GM19328 (cell line): Measurements from ENCODE around the gene AGBL1.

Experiments used
- ATAC-seq: cut with Tn5 transposase; IDR thresholded peaks from one replicate; pipeline ENCODE4 v1.9.1; 2021; ENCODE audit warnings: mild to moderate bottlenecking, moderate library complexity; ENCODE audit not compliant: unreplicated experiment

The AGBL1 gene

DNA sequence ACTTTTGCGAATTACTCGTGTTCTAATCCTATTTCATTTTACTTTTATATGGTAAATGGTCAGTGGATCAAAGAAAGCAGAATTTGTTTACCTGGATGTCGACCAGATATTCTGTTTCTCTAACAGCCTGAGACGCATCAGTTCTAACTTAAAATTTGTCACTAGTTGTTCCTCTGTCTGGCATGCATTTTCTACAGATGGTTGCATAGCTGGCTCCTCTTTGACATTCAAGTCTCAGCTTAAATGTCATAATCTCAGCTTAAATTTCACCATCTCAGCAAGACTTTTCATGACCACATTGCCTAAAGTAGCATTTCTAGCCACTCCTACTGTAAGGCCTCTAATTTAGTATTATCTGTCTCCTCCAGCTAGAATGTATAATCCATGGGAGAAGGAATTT lies 609.3 kb downstream of the AGBL1 start:
- no peak for ATAC-seq

DNA sequence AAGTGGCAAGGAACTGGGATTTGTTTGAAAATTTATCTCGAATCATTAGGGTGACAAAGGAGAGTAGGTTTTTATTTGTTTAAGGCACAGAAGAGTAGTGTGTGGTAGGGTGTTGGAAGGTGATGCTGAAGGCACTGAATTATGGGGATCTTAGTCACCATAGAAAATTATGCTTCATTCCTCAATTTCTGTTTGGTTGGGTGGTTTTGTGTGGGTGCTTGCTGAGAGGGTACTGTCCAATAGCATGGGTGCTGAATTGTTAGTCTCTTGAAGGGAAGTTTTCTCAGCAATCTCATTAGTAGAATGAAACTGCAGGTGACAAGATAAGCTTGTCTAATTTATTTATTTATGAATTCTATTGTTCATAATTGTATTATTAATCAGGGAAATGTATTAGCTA lies 610.9 kb downstream of the AGBL1 start:
- ATAC-seq: no peak

DNA sequence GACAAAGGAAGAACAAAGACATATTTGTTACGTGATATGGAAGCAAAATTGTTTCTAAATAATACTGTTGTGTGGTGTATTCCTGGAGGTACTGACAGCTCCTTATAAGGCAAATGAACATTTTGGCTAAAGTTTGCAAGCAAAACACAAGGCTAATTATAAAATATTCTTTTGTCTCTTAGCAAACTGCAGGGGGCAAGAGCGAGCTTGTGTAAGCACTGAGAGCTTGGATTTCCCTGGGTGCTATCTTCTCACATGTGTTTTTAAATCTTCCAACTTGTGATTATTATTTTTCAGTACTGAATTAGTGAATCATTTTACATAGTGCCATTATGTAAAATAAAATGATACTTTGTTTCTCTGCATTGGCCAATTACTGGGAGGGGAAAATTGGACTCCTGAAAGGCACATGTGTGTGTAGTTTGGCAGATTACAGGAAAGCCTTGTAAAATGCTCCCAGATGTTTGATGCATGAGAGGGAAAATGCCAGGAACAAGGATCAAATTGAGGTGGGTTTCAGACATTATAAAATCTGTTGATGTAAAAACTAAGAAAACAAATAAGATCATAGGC lies 611.5 kb downstream of the AGBL1 start:
- no peak for ATAC-seq

DNA sequence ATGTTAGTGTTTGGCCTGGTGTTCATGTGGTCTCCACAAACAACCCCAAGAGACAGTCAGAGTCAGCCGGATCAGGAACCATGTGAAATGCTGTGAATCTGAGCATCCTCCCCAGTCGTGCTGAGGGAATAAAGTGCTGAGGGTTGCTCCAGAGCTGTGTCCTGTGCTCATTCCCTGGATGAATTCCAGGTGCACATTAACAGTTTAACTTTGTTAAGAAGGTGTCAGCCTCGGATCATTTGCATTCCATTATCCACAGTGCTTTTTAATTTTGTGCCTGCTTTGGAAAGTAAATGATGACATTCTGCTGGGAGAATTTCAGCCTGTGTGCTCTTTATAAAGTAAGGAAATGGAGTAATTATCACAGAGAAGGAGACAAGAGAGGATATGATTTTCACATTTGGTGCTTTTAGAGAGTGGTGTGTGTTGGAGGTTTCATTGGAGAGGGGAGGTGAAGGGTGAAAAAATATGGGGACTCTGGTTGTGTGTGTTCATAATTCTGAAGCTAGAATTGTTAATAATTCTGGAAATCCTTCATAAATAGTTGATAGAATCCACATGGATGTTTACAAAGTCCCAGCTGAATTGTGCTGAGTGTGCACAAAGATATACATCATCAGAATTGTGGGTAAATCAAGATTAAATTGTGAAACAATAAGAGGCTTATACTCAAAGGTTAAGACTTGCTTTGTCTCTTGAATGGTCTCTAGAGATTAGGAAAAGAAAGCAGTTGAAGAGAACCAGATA lies 621.4 kb downstream of the AGBL1 start:
- ATAC-seq: no peak

DNA sequence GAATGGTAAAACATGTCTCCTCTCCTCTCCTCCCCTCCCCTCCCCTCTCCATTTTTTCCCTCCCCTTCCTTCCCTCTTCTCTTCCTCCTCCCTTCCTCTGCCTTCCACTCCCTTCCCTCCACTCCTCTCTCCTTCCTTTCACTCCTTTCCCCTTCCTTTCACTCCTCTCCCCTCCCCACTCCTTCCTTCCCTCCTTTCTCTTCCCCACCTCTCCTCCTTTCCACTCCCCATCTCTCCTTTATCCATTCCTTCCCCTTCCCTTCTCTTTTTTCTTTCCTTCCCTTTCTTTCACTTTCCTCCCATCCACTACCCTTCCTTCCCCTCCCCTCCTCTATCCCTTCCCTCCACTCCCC lies 621.9 kb downstream of the AGBL1 start:
- no peak for ATAC-seq

DNA sequence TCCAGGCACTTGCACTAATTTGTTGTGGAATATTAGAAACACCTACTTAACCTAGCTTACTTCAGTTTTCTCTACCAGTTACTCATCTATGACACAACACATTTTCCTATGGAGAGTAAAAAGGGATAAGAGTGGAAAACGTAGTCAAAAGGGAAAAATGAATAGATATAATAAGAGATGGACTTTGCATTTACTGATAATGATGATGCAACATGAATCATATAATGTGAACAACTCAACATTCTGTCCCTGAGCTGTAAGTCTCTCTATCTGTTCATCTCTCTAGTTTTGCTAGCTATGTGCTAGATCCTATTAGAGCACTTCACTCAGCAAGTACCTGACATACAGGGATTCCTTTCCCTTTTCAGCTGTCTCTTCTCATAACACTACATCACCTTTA lies 627.1 kb downstream of the AGBL1 start:
- ATAC-seq: no peak

DNA sequence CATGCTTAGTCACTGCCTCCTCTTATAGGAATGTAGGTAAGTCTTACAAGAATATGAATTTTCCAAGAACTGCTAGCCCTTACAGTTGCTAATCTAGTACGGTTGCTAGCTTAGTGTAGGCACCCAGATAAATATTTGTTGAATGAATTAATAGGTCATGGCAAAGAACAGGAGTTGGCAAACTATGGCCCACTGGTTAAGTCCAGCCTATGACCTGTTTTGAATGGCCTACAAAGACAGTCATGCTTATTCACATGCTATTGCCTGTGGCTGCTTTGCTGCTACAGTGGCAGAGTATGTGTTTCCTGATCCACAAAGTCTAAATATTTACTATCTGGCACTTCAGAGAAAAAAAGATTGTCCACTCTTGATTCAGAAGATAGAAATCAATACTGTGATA lies 631.8 kb downstream of the AGBL1 start:
- ATAC-seq: no peak

DNA sequence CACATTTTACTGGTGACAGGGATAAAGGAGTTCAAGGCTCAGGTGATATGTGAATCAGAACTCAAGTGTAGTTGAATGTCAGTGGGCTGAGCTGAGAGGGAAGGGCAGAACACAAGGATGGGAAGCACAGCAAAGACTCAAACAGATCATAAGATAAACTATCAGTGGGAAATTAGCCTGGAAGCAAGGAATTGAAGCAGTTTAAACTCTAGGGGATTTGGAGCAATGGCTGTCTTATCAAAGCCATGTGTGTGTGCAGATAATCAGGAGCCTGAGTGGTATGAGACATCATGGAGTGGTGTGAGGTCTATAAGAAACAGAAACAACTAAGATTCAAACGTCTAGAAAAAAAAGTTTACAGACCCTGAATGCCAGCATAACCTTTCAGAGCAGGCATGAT lies 634.6 kb downstream of the AGBL1 start:
- no peak for ATAC-seq

DNA sequence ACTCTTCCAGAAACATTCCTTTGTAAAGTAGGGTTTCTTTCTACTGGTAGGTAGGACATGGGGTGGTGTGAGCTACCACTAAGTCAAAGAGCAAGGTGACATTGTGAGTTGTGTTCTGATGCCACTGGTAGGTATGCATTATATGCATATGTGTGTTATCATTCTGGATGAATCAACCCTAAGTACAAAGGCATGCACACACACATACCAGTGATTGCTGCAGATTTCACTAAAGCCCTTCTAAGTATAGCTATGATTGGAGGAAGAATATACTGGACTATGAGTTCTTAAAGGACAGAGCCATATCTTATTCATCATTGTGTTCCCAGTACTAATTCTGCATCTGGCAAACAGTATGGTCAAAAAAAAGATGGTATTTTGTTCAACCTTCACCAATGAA lies 646.0 kb downstream of the AGBL1 start:
- no peak for ATAC-seq

DNA sequence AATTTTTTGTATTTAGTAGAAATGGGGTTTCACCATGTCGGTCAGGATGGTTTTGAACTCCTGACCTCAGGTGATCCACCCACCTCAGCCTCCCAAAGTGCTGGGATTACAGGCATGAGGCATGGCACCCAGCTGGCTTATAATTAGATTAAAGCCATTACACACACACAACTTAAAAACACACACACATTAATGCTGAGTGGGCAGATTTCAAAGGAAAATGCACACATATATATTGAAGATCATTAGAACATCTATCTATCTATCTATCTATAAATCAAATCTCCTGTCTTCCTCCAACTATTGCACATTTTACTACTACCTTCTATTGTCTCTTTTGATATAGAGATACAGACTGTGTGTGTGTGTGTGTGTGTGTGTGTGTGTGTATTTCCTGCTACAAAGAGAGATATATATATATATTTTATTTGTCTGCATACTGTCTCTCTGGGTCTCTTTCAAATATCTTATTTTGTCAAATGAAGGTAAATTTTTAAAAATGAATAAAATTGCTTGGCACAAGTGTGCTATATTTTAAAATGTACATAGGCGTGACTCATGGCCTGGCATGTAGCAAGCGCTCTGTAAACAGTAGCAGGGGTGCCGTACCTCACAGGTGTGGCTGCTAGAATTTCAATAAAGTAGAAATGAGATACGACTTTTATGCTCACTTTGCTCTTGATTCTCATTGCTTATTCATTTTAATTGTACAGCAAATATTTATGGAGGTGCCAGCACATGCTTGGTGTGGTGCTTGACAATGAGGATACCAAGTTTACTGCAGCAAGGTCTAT lies 655.8 kb downstream of the AGBL1 start:
- no peak for ATAC-seq

DNA sequence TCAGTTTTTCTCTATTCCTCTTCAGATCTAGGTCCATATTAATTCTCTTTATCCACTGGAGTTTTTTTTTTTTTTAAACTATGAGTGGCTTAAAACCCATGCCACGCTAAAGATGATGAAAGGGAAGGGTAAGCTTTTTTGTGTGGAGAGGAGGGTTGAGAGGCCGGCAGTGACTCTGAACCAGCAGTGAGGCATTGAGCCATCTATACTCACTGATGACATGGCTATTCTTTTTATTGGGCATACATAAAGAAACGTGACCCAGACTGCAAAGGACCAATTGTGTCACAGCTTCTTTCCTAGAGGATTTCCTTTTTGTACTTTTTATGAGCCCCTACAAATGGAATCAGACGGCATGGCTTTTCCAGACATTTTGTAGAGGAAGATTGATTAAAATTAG lies 662.2 kb downstream of the AGBL1 start:
- ATAC-seq: no peak

DNA sequence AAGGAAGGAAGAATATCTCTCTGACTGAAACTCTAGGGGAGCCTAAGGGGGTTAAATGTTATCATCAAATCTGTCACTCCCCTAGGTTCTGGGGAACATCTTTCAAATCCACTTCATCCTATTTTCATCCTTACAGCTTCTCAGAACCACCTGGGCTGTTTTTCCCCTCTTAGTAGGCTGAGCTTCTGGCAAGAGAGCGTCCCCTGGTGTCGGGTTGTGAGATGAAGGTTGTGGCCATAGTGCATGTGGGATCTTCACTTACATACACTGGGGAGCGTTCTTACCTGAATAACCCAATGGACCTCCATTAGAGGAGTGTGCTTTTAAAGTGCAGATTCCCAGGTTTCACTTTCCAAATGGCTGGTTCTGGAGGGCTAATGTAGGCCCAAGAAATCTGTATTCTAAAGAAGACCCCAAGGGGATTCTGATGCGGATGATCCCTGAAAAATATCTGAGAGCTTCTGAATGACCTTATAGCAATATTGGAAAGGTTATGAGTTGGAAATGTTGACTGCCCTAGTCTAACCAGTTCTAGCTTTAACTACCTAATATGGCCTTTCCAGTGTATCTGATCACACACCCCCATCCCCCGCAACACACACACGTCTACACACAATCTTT lies 663.7 kb downstream of the AGBL1 start:
- ATAC-seq: no peak

DNA sequence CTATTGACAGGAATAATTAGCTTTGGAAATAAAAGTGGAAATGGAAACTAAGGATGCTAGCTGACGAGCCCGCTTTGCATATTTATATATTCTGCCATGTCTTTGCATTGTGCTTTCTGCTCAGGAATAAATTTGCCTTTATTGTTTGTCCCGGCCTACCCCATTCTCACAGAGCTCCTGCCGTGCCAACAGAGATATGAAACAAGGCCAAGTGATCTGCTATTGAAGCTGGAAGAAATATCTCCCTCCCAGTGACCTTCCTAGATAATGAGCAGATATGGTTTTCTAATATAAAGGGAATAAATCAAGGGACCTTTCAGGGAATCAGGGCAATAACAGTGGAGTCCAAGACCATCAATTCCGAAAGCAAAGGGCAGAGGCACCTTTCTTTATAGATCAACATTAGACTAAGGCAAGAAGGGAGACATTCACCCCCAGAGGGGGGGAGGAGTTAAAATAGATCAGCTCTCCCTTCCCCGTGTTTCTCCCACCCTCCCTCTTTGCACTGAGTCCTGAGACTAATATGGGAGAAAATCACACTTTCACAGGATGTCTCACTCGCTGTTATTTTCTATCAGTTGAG lies 664.6 kb downstream of the AGBL1 start:
- no peak for ATAC-seq

DNA sequence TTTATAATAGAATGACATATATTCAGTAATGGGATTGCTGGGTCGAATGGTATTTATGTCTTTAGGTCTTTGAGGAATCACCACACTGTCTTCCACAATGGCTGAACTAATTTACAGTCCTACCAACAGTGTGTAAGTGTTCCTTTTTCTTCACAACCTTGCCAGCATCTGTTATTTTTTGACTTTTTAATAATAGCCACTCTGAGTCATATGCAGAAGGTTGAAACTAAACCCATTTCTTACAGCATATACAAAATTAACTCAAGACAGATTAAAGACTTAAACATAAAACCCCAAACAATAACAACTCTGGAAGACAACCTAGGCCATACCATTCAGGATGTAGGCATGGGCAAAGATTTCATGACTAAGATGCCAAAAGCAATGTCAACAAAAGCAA lies 671.4 kb downstream of the AGBL1 start:
- no peak for ATAC-seq

DNA sequence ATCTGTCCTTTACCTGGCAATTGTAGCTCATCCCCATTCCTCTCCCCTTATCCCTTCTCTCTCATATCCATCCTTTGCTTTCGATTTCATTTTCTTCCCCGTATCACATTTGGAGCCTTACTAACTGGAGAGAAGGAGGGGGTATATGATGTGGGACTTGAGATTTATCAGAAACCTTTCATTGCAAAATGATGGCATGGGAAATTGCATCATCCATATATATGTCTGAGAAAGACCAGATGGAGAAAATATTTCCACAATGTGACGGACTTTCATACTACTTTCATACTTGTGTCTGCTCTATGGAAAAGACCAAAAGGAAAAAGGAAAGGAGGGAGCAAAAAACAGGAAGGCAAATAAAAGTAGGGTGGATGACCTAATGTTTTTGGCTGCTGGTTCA lies 675.2 kb downstream of the AGBL1 start:
- no peak for ATAC-seq

DNA sequence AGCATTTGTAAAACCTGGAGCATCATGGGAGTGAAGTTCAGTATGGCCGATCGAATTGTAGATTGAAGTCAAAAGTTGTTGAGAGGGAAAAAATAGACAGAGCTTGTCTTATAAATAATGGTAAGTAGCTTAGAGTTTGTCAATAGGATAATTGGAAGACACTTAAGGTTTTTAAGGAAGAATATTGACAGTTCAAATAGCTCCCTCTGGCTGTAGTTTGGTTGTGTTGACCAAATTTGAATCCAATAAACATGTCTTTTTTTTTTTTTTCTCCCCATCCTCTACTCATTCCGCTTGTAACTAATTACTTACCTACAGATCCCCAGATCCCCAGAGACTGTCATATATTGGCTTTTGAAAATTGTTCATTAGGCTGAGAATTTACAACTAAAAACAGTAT lies 677.0 kb downstream of the AGBL1 start:
- no peak for ATAC-seq

DNA sequence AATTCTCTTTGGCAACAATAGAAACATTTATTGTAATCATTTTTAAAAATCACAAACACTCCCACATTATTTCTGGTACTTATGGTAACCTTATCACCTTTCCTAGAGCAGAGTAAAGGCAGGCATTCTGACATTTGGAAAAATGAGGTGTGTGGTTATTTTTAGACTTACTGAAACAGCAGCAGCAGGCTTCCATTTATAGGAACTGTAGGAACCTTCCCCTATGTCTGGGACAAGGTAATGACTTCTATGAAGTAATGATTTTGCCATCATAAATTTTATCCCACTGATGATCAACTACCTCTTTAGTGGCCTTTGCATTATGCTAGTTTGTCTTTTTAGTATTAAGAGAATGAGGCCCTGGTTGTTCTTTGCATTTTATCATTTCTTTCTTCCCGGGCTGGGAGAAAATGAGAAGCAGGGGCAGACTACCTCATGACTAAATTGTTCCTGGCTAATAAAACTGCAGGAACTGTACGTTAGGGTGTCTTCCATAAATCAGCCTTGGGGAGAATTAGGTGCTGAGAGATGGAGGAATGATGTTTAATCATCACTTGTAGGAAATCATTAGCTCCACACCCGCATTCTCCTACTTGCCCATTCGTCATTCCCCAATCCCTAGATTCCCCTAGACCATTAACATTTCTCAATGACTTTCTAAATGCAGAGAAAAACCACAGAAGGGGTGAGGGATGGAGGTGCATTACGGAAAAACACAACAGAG lies 680.3 kb downstream of the AGBL1 start:
- no peak for ATAC-seq

DNA sequence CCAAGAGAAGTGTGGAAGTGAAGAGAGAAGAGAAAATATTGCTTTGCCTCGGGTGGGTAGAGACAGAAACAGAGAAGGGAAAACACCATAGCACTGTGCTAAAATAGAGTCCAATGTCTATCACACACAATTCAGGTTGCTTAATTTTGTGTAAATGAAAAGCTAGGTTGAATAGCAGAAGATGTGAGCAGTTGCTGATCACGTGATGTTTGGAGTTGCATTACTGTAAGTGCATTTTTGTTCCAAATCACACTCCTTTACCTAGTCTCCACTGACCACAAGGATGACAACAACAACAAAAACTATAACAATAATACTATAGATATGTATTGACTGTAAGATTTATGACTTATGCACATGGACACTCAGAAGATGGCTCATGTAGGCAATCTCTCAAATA lies 683.2 kb downstream of the AGBL1 start:
- ATAC-seq: no peak

DNA sequence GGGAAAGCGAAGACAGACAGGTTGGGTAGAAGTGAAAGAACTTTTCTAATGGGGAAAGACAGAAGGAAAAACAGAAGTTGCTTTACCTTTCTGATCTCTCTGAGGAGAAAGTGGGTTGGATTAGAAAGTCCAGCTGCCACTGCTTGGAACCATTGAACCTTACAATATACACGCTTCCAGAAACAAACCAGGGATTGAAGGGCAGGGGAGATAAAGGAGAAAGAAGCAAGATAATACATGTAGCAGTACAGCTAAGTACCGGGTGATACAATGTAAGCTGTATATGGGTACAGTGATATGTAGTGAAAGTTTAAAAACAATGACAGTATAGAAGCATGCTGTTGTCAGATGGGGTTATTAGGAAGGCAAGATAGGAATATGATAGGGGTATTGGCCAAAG lies 684.4 kb downstream of the AGBL1 start:
- ATAC-seq: no peak

DNA sequence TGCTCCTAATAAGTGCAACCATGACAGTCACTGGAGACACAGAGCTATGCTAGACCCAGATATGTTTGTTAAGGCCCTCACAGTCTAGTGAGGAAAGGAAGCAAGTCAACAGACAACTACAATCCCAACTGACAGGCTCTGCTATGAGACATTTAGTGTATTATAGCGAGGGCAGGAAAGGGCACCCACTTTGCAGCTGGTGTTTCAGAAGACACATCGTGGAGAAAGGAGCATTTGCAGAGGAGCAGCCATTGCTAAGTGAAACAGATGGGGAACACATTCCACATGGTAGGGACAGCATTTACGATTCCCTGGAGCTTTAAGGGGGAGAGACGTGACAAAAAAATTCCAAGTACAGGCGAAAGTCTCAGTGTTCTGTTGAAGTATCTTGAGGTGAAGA lies 685.6 kb downstream of the AGBL1 start:
- no peak for ATAC-seq
